Activated effector memory CD4-positive, alpha-beta T cell treated with anti-CD3 and anti-CD28 coated beads, Interleukin-2, amount 50 U/mL, for 16 hours (primary cell): ENCODE data around the gene PSMC1.

ENCODE experiments used
- DNase-seq: peaks from one replicate; pipeline ENCODE4 v3.0.0-alpha.2; 2020

Gene PSMC1

GRCh38 chr14:90276646-90277367 is 20.5 kb downstream of the PSMC1 start:
- DNase-seq, result no peak

GRCh38 chr14:90277581-90278198 is 21.3 kb downstream of the PSMC1 start:
- no peak for DNase-seq

- DNase-seq, result no peak
Observed at GRCh38 chr14:90278199-90279175, 22.1 kb downstream of the PSMC1 start.

GRCh38 chr14:90280096-90280495 is 23.7 kb downstream of the PSMC1 start:
- DNase-seq, result no peak

GRCh38 chr14:90281261-90281660 is 24.9 kb downstream of the PSMC1 start:
- no peak for DNase-seq

GRCh38 chr14:90281756-90282155 is 25.4 kb downstream of the PSMC1 start:
- DNase-seq, result no peak

GRCh38 chr14:90287791-90288190 is 31.4 kb downstream of the PSMC1 start:
- DNase-seq, result peak; percentile 38

- peak; percentile 25 for DNase-seq
Observed at GRCh38 chr14:90288651-90289355, 32.5 kb downstream of the PSMC1 start.

- peak; percentile 6 for DNase-seq
Observed at GRCh38 chr14:90290337-90291011, 34.1 kb downstream of the PSMC1 start.

GRCh38 chr14:90291699-90292098 is 35.3 kb downstream of the PSMC1 start:
- DNase-seq, result peak; percentile 25

- no peak for DNase-seq
Observed at GRCh38 chr14:90293766-90294730, 37.7 kb downstream of the PSMC1 start.

- DNase-seq, result no peak
Observed at GRCh38 chr14:90294872-90295271, 38.5 kb downstream of the PSMC1 start.

- DNase-seq, result no peak
Observed at GRCh38 chr14:90295870-90296516, 39.6 kb downstream of the PSMC1 start.

- no peak for DNase-seq
Observed at GRCh38 chr14:90296641-90297040, 40.3 kb downstream of the PSMC1 start.

GRCh38 chr14:90297876-90298629 is 41.7 kb downstream of the PSMC1 start:
- DNase-seq, result no peak

GRCh38 chr14:90299408-90299807 is 43.1 kb downstream of the PSMC1 start:
- no peak for DNase-seq

- no peak for DNase-seq
Observed at GRCh38 chr14:90300611-90301047, 44.3 kb downstream of the PSMC1 start.

GRCh38 chr14:90301122-90301521 is 44.8 kb downstream of the PSMC1 start:
- DNase-seq, result no peak

- no peak for DNase-seq
Observed at GRCh38 chr14:90301668-90302090, 45.3 kb downstream of the PSMC1 start.
